Liver (tissue), 5 donors: ENCODE measurements around the gene PPP2R5C. TPM values are rescaled to one million over a fixed set of nuclear protein-coding genes. Genes with fewer than 3 reads are reported as not detected.

Experiments used
- polyA plus RNA-seq, 2 donors: library from polyadenylated mRNA; stranded (reverse) in 1 of 2; unstranded in 1 of 2; fragments of 200-250 nt in 1 of 2; fragments of >200 nt in 1 of 2; fragmentation: Nextera tagmentation in 1 of 2; extraction: Ambion mirVana in 1 of 2; gene quantifications; one replicate each; pipeline versions ENCODE4 v1.2.1 to v1.2.3, GENCODE V29; 2013 to 2015
- small RNA-seq: library from RNA; depleted of rRNA; stranded (forward); fragments of <200 nt; gene quantifications from one replicate; pipeline ENCODE3, GENCODE V24; 2014
- total RNA-seq, 2 donors: library from RNA; depleted of rRNA; stranded (reverse); fragments of >200 nt; gene quantifications; one replicate each; pipeline ENCODE4 v1.2.3, GENCODE V29; 2014
- donor health status: healthy.
- donor health status: healthy.
- donor health status: healthy.

PPP2R5C gene
- total and polyA plus RNA-seq, 4 donors = 33.5 to 52.3 (median 43.9) TPM

Small RNA genes within 50 kb of the gene (small RNA-seq; reads per million reads assigned to genes)
- gene AL118558.2 (not detected), gene RNU6-790P (not detected)

Other genes with a start within 250 kb of the PPP2R5C start
- 1 to 10 TPM in 1 of 2 donors, under 1 TPM in 1; 0.17 to 9.3 TPM for gene DIO3, start 200.2 kb upstream of the PPP2R5C start, total RNA-seq
- under 1 TPM in 1 of 2 donors, not detected in 1; 0.51 TPM for gene DIO3, start 200.2 kb upstream of the PPP2R5C start, polyA plus RNA-seq
- 100 to 1,000 TPM; 112 to 201 TPM for gene DYNC1H1, start 202.9 kb downstream of the PPP2R5C start, total RNA-seq
- gene DYNC1H1, start 202.9 kb downstream of the PPP2R5C start, polyA plus RNA-seq = 10 to 100 TPM; 50.3 to 53.3 TPM